Muscle layer of duodenum (tissue), 2 donors: ENCODE data around the gene FAM184A.

Experiments
- H3K27ac ChIP-seq: one replicate; pipeline ENCODE4 v1.7.0; 2013; ENCODE audit warnings: mild to moderate bottlenecking, low read length
- H3K27me3 ChIP-seq: one replicate; pipeline ENCODE4 v1.7.0; 2013; ENCODE audit warnings: low read depth, mild to moderate bottlenecking, control low read depth, low read length
- H3K36me3 ChIP-seq, 2 donors: one replicate each; pipeline ENCODE4 v1.7.0; 2013; ENCODE audit warnings: low read length in 2 of 2, control low read depth in 1 of 2, mild to moderate bottlenecking in 1 of 2; ENCODE audit not compliant: insufficient read depth in 2 of 2, control insufficient read depth in 1 of 2
- H3K4me1 ChIP-seq, 2 donors: one replicate each; pipeline ENCODE4 v1.7.0; 2013; ENCODE audit warnings: low read length in 2 of 2, mild to moderate bottlenecking in 2 of 2, control low read depth in 1 of 2, moderate library complexity in 1 of 2; ENCODE audit not compliant: insufficient read depth in 2 of 2, control insufficient read depth in 1 of 2
- H3K4me3 ChIP-seq, 2 donors: one replicate each; pipeline ENCODE4 v1.7.0; 2013; ENCODE audit warnings: low read length in 2 of 2, low read depth in 1 of 2, mild to moderate bottlenecking in 1 of 2
- H3K9me3 ChIP-seq, 2 donors: one replicate each; pipeline ENCODE4 v1.7.0; 2013; ENCODE audit warnings: low read length in 2 of 2, control low read depth in 1 of 2, mild to moderate bottlenecking in 1 of 2; ENCODE audit not compliant: control insufficient read depth in 1 of 2
- donor health status: healthy.

FAM184A gene

DNA sequence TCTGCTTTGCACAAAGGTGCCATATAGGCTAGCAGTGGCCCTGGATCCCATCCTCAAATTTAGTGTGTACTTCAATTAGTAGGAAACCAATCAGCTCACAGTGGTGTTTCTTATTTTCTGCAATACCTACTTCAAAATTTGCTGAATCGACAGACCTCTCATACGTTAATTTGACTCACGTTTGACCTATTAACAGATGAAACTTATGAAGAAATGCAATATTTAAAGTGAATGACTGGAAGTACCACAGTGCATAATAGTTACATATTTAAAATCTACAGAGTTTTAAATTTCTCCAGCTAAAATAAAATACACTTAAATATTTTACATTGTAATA is 95.9 kb downstream of the FAM184A start:
- no peak overlapping the region for H3K4me3 ChIP-seq
- H3K27ac ChIP-seq, result no peak overlapping the region
- no peaks in the 10 kb centered on the region for H3K4me1 ChIP-seq
- peaks cover 0 to 3% of the 10 kb centered on the region in 2 donors for H3K36me3 ChIP-seq
- H3K9me3 ChIP-seq, result no peaks in the 10 kb centered on the region
- no peaks in the 10 kb centered on the region for H3K27me3 ChIP-seq

DNA sequence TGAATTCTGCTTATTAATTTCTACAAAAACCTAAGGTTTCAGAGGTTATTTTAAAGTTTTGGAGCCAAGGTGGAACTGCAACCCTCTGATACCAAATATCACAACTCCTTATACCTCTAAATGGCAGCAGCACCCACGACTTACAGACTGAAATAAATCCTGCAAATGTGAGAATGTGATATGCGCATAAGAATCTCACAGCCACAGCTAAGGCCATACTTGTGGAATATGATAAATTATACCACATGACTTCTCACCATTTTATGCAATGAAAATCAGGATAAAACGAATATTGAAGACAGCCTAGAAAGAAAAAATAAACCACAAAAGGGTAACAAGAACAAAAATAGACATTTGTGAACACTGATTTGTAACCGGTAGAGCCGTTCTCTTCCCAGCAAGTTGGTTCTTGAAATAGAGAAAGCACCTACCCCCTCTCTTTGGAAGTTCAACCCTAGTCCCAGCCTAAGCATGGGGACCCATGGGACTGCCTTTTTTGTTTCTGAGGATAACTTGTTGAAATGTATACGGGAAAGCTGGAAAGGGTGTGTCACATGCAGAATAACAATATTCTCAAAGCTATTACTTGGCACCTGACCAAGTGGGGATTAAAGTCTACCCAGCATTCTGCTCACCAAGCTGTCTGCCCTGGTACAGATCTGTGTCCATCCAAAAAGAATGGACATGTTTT is 96.4 kb downstream of the FAM184A start:
- Histone ChIP-seq H3K27me3 (no peaks in the 10 kb centered on the region), H3K4me1 (no peaks in the 10 kb centered on the region), H3K27ac (no peak overlapping the region), H3K9me3 (no peaks in the 10 kb centered on the region), H3K4me3 (no peak overlapping the region), H3K36me3 (peaks cover 0 to 3% of the 10 kb centered on the region in 2 donors)

DNA sequence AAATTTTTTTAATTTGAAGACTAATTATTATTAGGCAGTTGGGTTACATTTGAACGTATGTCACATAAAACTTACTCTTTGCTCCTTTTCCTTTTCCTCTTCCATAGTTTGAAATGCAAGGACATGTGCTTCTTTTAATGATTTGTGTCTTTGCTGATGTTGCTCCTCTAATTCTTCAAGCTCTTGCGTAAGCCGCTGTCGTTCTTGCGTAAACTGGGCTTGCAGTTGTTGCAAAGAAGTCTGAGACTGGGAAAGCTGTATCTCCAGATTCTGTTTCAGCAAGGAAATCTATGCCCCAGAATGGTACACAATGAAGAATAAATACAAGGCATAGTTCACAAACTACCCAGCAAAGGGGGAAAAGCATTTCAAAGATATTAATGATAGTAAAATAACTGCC is 98.4 kb downstream of the FAM184A start:
- Histone ChIP-seq H3K36me3 (peaks cover 0 to 3% of the 10 kb centered on the region in 2 donors), H3K4me3 (no peak overlapping the region), H3K9me3 (no peaks in the 10 kb centered on the region), H3K4me1 (no peaks in the 10 kb centered on the region), H3K27ac (no peak overlapping the region), H3K27me3 (no peaks in the 10 kb centered on the region)

DNA sequence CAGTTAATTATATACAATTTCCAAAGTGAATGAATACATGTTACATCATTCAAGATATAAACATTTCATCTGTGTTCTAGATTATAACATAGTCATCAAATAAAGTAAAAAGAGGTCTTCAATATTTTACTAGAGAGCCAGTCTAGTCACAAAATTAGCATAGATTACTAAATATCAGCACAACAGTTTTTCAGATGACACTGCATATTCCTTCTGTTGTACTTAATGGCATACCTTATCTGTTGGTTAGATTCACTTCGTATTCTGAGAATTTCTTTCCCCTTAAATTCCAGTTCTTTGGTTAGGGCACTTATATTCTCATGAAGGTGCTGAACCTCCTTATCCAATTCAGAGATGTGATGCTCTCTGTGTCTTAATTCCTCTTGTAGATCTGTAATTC is 103.7 kb downstream of the FAM184A start:
- no peaks in the 10 kb centered on the region for H3K27me3 ChIP-seq
- no peak overlapping the region for H3K27ac ChIP-seq
- peaks cover 0 to 3% of the 10 kb centered on the region in 2 donors for H3K36me3 ChIP-seq
- no peaks in the 10 kb centered on the region for H3K9me3 ChIP-seq
- no peaks in the 10 kb centered on the region for H3K4me1 ChIP-seq
- no peak overlapping the region for H3K4me3 ChIP-seq

DNA sequence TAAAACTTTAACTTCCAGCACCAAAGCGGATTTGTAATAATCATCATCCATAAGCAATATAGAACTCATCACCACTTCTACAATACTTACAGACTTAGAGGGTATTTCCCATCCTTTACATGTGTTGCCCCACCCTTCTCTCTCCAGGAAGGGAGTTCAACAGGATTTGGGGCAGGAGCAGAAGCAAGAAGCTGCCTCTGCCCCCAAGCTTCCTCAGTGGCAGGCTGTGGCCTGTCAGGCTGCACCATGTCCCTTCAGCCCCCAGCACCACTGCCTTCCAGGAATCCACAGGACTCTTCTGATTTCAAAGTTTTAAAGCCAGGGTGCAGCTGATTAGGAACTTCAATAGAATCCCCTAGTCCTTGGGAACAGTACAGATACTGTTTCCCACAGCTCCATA is 106.8 kb downstream of the FAM184A start:
- Histone ChIP-seq H3K27ac (no peak overlapping the region), H3K27me3 (no peaks in the 10 kb centered on the region), H3K4me3 (no peak overlapping the region), H3K9me3 (no peaks in the 10 kb centered on the region), H3K36me3 (no peaks in the 10 kb centered on the region), H3K4me1 (no peaks in the 10 kb centered on the region)

DNA sequence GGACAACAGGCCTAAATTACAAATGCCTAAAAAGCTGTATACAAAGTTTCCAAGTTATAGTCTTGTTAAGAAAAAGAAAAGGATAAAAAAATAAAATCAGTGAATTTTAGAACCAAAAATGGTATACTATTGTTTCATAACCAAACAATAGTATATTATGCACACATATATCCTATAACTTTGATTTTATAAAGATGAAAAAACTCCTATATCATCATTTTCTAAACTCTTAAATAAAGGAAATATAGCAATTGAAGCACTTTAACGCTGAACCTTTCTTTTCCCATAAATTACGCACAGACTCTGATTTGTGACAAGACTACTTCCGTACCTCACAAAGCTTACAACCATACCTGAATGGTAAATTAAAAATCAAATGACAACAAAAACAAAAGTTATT is 107.6 kb downstream of the FAM184A start:
- H3K9me3 ChIP-seq, result no peaks in the 10 kb centered on the region

DNA sequence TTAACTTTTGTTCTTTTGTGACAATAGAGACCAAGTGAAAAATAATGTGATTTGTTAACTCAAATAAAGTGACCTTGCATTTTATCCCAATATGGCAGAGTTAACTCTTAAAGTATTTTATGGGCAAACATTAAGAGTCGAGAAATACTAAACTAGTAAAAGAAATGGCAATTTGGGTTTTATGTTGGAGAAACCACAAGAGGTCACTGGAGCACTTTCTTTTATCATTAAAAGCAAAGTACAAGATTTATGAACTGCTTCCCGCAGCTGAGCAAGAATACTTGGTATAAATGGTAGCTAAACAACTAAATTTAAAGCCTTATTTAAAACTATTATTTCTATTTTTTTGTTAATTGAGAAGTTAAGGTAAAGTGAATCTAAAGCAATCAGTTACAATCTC is 110.0 kb downstream of the FAM184A start:
- no peaks in the 10 kb centered on the region for H3K36me3 ChIP-seq
- no peaks in the 10 kb centered on the region for H3K9me3 ChIP-seq
- H3K27me3 ChIP-seq, result no peaks in the 10 kb centered on the region
- H3K27ac ChIP-seq, result no peak overlapping the region
- no peak overlapping the region for H3K4me3 ChIP-seq
- no peaks in the 10 kb centered on the region for H3K4me1 ChIP-seq

More for the DNA sequence above, 107.6 kb downstream of the FAM184A start:
- H3K27me3 ChIP-seq, result no peaks in the 10 kb centered on the region
- H3K4me3 ChIP-seq, result no peak overlapping the region
- H3K4me1 ChIP-seq, result no peaks in the 10 kb centered on the region
- H3K27ac ChIP-seq, result no peak overlapping the region
- H3K36me3 ChIP-seq, result no peaks in the 10 kb centered on the region

DNA sequence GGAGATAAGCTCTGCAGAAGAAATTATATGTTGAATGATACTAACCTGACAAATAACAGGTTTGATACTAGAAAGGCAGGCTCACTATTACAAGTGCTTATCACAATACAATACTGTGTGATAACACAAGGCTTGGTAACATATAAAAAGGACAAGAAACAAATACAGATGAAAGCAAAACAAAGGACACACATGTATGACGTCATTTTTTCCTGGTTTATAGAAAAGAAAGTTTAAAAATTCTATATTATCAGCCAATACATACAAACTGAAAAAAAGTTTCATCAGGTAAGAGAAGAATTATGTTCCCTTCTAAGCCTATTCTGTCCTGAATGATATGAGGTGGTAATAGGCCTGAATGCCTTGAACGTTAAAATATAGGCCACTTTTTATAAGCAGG is 111.2 kb downstream of the FAM184A start:
- H3K36me3 ChIP-seq, result no peaks in the 10 kb centered on the region
- no peak overlapping the region for H3K27ac ChIP-seq
- H3K27me3 ChIP-seq, result no peaks in the 10 kb centered on the region
- H3K4me3 ChIP-seq, result no peak overlapping the region
- no peaks in the 10 kb centered on the region for H3K4me1 ChIP-seq
- no peaks in the 10 kb centered on the region for H3K9me3 ChIP-seq

DNA sequence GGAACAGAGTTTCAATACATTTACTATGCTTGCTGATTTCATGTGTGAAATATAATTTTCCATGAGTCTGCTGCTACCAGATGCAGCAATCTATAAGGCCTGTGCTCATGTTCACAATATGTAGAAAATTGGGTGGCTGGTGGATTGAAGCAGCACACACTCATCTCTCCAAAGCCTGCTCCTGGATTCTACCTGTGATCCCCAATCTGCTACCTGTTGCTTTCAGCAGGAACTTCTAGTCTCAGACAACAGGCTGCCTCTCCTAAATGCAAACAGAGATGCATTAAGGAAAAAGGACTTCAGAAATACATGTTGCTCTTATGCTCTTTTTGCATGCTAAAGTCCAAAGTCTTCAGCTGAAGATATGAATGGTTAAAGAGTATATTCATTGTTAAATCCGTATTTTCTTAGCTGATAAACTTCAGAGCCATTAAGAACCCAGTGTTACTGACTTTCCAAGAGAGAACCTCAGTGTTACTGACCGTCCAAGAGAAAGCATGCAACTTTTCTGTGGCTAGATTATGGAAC is 112.6 kb downstream of the FAM184A start:
- Histone ChIP-seq H3K4me1 (no peaks in the 10 kb centered on the region), H3K9me3 (no peaks in the 10 kb centered on the region)

DNA sequence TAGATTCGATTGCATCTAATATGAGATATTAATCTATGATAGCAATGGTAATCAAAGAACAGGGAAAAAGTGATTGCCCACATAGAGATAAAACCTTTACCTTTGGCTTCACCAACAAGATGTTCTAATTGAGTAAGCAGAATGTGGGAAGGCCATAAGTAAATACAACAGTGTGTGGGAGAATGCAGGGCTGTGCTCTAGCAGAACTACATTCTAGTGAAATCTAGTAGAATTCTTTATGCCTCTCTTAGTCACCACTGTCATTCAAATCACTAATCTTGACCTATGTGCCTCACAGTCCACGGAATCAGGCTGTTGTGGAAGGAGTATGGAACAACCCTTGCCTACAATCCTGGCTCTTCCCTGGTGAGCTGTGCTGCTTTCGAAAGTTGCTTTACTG is 113.1 kb downstream of the FAM184A start:
- no peaks in the 10 kb centered on the region for H3K36me3 ChIP-seq
- no peaks in the 10 kb centered on the region for H3K9me3 ChIP-seq
- H3K4me3 ChIP-seq, result no peak overlapping the region
- H3K4me1 ChIP-seq, result no peaks in the 10 kb centered on the region
- H3K27ac ChIP-seq, result no peak overlapping the region
- H3K27me3 ChIP-seq, result no peaks in the 10 kb centered on the region

More for the DNA sequence above, 112.6 kb downstream of the FAM184A start:
- H3K4me3 ChIP-seq, result no peak overlapping the region
- H3K27ac ChIP-seq, result no peak overlapping the region
- no peaks in the 10 kb centered on the region for H3K27me3 ChIP-seq
- no peaks in the 10 kb centered on the region for H3K36me3 ChIP-seq

DNA sequence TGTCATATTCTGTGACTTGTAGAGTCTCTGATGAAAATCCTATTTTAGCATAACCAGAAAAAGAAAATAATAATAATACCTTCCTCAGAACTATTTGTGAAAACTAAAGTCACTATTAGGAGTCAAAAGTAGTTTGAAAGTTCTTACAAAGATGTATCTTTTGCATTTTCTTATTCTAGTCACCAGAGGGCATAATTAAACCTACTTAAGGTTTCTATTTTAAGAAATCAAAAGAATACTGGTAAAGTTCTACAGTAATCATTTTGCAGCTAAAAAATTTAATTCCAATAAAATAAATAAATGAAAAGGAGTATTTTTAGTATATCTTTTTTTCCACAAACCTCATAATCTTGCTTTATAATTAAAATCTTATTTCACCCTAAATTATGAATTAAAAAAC is 115.5 kb downstream of the FAM184A start:
- H3K4me3 ChIP-seq, result no peak overlapping the region
- H3K4me1 ChIP-seq, result no peaks in the 10 kb centered on the region
- H3K27me3 ChIP-seq, result no peaks in the 10 kb centered on the region
- no peaks in the 10 kb centered on the region for H3K36me3 ChIP-seq
- no peak overlapping the region for H3K27ac ChIP-seq
- no peaks in the 10 kb centered on the region for H3K9me3 ChIP-seq

DNA sequence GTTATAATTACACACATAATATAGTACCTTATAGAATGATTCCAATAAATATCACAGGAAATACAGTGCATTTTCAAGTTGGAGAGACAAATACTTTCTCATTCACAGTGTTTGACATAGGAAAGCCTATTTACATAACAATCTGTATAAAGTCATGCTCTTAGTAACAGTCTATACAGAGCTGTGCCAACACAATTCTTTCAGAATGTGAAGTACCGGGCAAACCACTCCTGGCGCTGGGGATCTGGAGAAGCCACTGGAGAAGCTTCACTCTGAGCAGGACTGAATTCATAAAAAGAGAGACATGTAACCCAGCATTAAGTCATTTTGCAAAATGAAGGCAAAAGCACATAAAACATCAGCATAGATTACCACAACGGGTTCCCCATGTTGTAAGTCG is 118.6 kb downstream of the FAM184A start:
- Histone ChIP-seq H3K27me3 (no peaks in the 10 kb centered on the region), H3K27ac (no peak overlapping the region), H3K4me1 (no peaks in the 10 kb centered on the region)

More for the DNA sequence above, 118.6 kb downstream of the FAM184A start:
- H3K36me3 ChIP-seq, result no peaks in the 10 kb centered on the region
- H3K9me3 ChIP-seq, result no peaks in the 10 kb centered on the region
- no peak overlapping the region for H3K4me3 ChIP-seq
